Measurements from ENCODE around the gene SLC12A6. TPM values are rescaled to one million over a fixed set of nuclear protein-coding genes. Genes with fewer than 3 reads are reported as not detected.

The SLC12A6 gene
- total RNA-seq, 1 experiment from 2014 or later, result 8.9 TPM

GRCh38 chr15:34330279-34330678 is 7.3 kb downstream of the SLC12A6 start:
- BruUV-seq (replicated peaks), result no TSS peak
- no peaks in the 10 kb centered on the region for H3K27me3 ChIP-seq (replicated peaks; ENCODE audit: control insufficient read depth, insufficient read depth, low read length)
- no peak for TF ChIP-seq CTCF (IDR thresholded peaks at IDR 0.05; ENCODE audit: insufficient read depth in 1 of 2, low read depth in 1 of 2, low read length in 1 of 2, severe bottlenecking in 1 of 2, unreplicated experiment in 1 of 2)
- CTCF ChIA-PET, result no interaction called here
- H3K36me3 ChIP-seq (ENCODE audit: control insufficient read depth, insufficient read depth, low read length), result no peaks in the 10 kb centered on the region
- intact Hi-C loops (cut with micrococcal nuclease; ENCODE audit: unreplicated experiment), result no loop called here
- H3K27ac Mint-ChIP-seq (ENCODE audit: unreplicated experiment), result no peak overlapping the region
- H3K9me3 Mint-ChIP-seq (ENCODE audit: unreplicated experiment), result no peaks in the 10 kb centered on the region
- no peak for DNase-seq
- no peak overlapping the region for H3K4me3 ChIP-seq (ENCODE audit: low read depth, low read length)
- H3K4me3 Mint-ChIP-seq (ENCODE audit: unreplicated experiment), result no peak overlapping the region
- POLR2A ChIA-PET, result interaction anchor here (0.9 kb wide), 1 partner anchor 11 kb away, joined by 4 read pairs; no protein-coding TSS in a partner anchor
- H3K4me1 ChIP-seq, result no peaks in the 10 kb centered on the region
- H3K9me3 ChIP-seq, result no peaks in the 10 kb centered on the region
- no peaks in the 10 kb centered on the region for H3K4me1 Mint-ChIP-seq (ENCODE audit: low read depth, unreplicated experiment)
- H3K27me3 Mint-ChIP-seq (ENCODE audit: insufficient read depth, unreplicated experiment), result no peaks in the 10 kb centered on the region
- no peaks in the 10 kb centered on the region for H3K36me3 Mint-ChIP-seq (ENCODE audit: insufficient read depth, unreplicated experiment)

- H3K4me3 Mint-ChIP-seq (ENCODE audit: unreplicated experiment), result no peak overlapping the region
- DNase-seq, result no peak
- CTCF ChIA-PET, result no interaction called here
- no peaks in the 10 kb centered on the region for H3K36me3 Mint-ChIP-seq (ENCODE audit: insufficient read depth, unreplicated experiment)
- H3K4me3 ChIP-seq (ENCODE audit: low read depth, low read length), result no peak overlapping the region
- BruUV-seq (replicated peaks), result no TSS peak
- H3K27me3 Mint-ChIP-seq (ENCODE audit: insufficient read depth, unreplicated experiment), result no peaks in the 10 kb centered on the region
- no peaks in the 10 kb centered on the region for H3K9me3 ChIP-seq
- no peaks in the 10 kb centered on the region for H3K27me3 ChIP-seq (replicated peaks; ENCODE audit: control insufficient read depth, insufficient read depth, low read length)
- intact Hi-C loops (cut with micrococcal nuclease; ENCODE audit: unreplicated experiment), result no loop called here
- H3K36me3 ChIP-seq (ENCODE audit: control insufficient read depth, insufficient read depth, low read length), result no peaks in the 10 kb centered on the region
- POLR2A ChIA-PET, result no interaction called here
- H3K4me1 Mint-ChIP-seq (ENCODE audit: low read depth, unreplicated experiment), result no peaks in the 10 kb centered on the region
- H3K27ac Mint-ChIP-seq (ENCODE audit: unreplicated experiment), result no peak overlapping the region
- no peaks in the 10 kb centered on the region for H3K4me1 ChIP-seq
- TF ChIP-seq CTCF (IDR thresholded peaks at IDR 0.05; ENCODE audit: insufficient read depth in 1 of 2, low read depth in 1 of 2, low read length in 1 of 2, severe bottlenecking in 1 of 2, unreplicated experiment in 1 of 2), result no peak
- H3K9me3 Mint-ChIP-seq (ENCODE audit: unreplicated experiment), result no peaks in the 10 kb centered on the region
These were observed 8.6 kb downstream of the SLC12A6 start for GRCh38 chr15:34329006-34329405.

GRCh38 chr15:34327906-34328305 is 9.7 kb downstream of the SLC12A6 start:
- ChIA-PET POLR2A (no interaction called here), CTCF (interaction anchor here (0.9 to 1.2 kb wide), 2 partner anchors 10 to 218 kb away, joined by 3 to 5 read pairs; partner anchors contain the start of gene SLC12A6)
- Histone ChIP-seq H3K36me3 (ENCODE audit: control insufficient read depth, insufficient read depth, low read length) (no peaks in the 10 kb centered on the region), H3K4me1 (no peaks in the 10 kb centered on the region), H3K9me3 (no peaks in the 10 kb centered on the region; the same call in 1 of the 2 replicates), H3K4me3 (ENCODE audit: low read depth, low read length) (no peak overlapping the region), H3K27me3 (replicated peaks; ENCODE audit: control insufficient read depth, insufficient read depth, low read length) (no peaks in the 10 kb centered on the region)
- peaks cover 5% of the 10 kb centered on the region for H3K9me3 Mint-ChIP-seq (ENCODE audit: unreplicated experiment)
- H3K27ac Mint-ChIP-seq (ENCODE audit: unreplicated experiment), result no peak overlapping the region
- no TSS peak for BruUV-seq (replicated peaks)
- TF ChIP-seq CTCF (IDR thresholded peaks at IDR 0.05; ENCODE audit: insufficient read depth in 1 of 2, low read depth in 1 of 2, low read length in 1 of 2, severe bottlenecking in 1 of 2, unreplicated experiment in 1 of 2), result no peak
- intact Hi-C loops (cut with micrococcal nuclease; ENCODE audit: unreplicated experiment), result no loop called here
- no peaks in the 10 kb centered on the region for H3K36me3 Mint-ChIP-seq (ENCODE audit: insufficient read depth, unreplicated experiment)
- no peaks in the 10 kb centered on the region for H3K4me1 Mint-ChIP-seq (ENCODE audit: low read depth, unreplicated experiment)
- DNase-seq, result no peak
- H3K27me3 Mint-ChIP-seq (ENCODE audit: insufficient read depth, unreplicated experiment), result no peaks in the 10 kb centered on the region
- H3K4me3 Mint-ChIP-seq (ENCODE audit: unreplicated experiment), result no peak overlapping the region

Measured in Caco-2 (cell line).